Fibroblast of the conjunctiva (primary cell): ENCODE data around the gene SDF2L1.
A peak's percentile ranks its signal among the peaks of the same experiment; 100 is the strongest.
"Not testable (repeated sequence)": the region's sequence is repeated elsewhere in the genome, so short reads cannot be mapped to it uniquely, and the experiment has no call there.

Experiments
- DNase-seq: peaks from one replicate; pipeline ENCODE4 v3.0.0-alpha.2; 2010; ENCODE audit warnings: low read depth

Gene SDF2L1

DNA sequence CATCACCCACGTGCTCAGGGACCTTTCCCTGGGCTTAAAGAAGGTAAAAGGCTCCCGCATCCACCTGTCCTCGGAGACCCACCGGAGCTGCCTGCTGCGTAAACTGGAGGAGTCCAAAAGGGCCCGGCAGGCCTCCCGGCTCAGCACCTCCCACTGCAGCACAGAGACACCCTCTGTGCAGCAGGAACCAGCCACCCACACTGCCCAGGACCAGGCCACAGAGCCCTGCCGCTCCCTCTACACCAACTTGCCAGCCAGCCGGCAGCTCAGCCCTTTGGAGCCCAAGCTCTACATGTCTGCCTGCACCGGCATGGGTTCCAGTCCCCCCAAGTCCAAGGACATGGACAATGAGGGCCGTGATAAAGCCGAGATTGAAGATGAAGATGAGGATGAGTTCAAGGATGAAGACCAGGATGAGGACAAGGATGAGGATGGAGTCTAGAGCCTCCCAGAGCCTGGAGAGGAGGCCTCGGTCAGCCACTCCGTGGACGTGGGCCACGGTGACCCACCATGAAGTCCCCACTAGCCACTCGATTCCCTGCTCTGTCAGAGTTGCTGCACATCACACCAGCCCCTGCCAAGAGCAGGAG is 5.4 kb upstream of the SDF2L1 start:
- no peak for DNase-seq

DNA sequence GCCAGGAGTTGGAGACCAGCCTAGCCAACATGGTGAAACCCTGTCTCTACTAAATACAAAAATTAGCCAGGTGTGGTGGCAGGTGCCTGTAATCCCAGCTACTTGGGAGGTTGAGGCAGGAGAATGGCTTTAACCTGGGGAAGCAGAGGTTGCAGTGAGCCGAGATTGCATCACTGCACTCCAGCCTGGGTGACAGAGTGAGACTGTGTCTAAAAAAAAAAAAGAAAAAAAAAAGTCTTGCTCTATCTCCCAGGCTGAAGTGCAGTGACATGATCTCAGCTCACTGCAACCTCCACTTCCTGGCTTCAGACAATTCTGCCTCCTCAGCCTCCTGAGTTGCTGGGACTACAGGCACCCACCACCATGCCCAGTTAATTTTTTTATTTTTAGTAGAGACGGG is 4.7 kb upstream of the SDF2L1 start:
- not testable (repeated sequence) for DNase-seq

DNA sequence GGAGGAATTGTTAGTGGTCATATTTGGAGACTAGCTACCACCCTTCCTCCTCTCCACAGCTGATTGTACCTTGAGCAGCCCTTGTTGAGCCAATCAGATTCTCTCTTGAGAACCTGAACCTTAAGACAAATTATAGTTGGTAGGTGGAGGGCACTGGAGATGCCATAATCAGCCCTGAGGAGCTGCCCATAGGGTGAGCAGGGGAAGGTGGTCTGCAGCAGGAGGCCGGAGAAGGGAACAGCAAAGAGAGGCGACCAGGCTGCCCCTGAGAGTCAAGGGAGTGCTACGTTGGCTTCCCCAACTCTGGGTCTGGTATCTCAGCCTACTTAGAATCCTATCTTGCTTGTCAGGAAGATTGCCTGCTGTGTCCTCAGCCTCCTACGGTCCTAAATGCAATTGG is 2.7 kb upstream of the SDF2L1 start:
- no peak for DNase-seq

DNA sequence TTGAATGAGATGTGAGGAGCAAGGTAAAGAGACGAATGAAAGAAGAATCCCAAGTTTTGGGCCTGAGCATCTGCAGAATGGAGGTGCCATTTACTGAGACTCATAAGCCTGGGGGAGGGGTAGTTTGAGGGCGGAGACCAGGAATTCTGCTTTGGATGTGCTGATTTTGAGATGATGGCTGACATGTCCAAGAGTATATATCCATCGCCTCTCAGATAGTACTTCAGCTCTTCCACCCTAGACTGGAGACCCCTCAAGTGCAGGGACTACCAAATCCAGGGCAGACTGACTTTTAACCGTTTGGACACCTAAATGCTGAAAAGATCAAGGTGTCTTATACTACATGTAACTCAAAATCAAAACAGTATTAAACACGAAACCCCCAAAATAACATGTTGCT is 1.3 kb upstream of the SDF2L1 start:
- no peak for DNase-seq

DNA sequence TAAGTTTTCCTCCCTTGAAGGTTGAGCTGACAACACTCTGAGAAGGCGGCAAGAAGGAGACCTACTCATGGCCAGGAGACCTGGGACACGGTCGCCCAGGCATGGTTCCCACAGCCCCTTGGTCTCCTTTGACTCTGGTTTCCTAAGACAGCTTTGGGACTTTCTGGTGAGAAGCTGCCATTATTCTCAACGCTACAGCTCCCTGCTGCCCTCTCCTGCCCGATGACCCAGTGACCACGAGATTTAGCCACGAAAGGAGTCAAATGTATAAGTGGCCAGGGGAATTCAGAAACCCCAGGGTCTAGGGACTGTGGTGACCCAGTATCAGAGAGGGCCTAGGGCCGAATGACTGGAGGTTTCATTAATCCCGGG is 699 bp upstream of the SDF2L1 start:
- DNase-seq: no peak

DNA sequence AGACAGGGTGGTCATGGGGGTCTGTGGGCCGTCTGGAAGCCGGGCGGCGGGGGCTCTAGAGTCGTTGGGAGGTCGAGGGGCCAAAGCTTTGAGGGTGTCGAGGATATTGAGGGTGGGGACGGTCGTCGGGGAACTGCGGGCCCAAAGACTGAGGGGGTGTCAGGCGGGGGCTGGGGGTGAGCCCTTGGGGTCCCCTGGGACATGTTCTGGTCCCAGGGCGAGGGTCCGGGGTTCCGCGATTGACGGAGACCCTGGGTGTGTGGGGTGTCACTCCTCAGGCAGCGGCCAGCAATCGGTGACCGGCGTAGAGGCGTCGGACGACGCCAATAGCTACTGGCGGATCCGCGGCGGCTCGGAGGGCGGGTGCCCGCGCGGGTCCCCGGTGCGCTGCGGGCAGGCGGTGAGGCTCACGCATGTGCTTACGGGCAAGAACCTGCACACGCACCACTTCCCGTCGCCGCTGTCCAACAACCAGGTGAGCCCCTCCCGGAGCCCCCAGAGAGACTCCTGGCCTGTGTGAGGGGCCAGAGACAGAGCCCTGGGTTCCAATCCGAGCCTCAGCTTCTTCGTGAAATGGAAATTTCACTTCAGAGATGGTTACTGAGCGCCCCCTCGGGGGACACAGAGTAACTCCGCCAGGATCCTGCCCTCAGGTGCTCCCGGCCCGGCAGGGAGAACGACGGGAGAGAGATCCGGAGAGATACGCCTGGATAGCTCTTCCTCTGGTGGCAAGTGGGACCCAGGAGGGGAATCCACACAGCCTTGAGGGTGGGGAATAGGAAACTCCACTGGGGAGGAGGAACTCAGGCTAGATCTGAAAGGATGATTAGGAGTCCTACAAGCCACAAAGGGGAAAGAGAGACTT is 714 bp downstream of the SDF2L1 start:
- DNase-seq: no peak

DNA sequence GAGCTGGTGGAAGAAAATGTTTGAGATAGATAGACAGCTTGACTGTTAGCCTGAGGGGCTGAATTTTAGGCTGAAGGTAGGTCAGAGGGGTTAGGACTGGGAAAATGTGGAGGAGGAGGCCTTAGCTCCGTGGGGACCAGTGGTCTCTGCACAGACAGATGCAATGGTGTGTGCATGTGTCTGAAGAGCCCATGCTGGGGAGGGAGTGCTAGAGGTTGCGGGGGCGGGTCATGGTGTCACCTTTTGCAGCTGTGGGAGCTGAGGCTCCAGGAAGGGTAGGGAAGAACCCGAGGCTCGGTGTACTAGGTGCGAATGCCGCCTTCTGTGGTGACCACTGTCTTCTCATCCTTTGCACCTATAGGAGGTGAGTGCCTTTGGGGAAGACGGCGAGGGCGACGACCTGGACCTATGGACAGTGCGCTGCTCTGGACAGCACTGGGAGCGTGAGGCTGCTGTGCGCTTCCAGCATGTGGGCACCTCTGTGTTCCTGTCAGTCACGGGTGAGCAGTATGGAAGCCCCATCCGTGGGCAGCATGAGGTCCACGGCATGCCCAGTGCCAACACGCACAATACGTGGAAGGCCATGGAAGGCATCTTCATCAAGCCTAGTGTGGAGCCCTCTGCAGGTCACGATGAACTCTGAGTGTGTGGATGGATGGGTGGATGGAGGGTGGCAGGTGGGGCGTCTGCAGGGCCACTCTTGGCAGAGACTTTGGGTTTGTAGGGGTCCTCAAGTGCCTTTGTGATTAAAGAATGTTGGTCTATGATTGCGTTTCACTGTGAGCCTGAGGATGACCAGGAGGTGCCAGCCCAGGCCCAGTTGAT is 1.6 kb downstream of the SDF2L1 start:
- no peak for DNase-seq

DNA sequence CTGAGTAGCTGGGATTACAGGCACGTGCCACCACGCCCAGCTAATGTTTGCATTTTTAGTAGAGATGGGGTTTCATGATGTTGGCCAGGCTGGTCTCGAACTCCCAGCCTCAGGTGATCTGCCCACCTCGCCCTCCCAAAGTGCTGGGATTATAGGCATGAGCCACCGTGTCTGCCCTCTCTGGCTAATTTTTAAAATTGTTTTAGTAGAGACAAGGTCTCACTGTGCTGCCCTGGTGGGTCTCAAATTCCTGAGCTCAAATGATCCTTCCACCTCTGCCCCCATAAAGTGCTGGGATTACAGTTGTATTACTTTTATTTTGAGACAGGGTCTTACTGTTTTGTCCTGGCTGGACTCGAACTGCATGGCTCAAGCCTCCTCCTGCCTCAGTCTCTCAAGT is 3.4 kb downstream of the SDF2L1 start:
- not testable (repeated sequence) for DNase-seq

DNA sequence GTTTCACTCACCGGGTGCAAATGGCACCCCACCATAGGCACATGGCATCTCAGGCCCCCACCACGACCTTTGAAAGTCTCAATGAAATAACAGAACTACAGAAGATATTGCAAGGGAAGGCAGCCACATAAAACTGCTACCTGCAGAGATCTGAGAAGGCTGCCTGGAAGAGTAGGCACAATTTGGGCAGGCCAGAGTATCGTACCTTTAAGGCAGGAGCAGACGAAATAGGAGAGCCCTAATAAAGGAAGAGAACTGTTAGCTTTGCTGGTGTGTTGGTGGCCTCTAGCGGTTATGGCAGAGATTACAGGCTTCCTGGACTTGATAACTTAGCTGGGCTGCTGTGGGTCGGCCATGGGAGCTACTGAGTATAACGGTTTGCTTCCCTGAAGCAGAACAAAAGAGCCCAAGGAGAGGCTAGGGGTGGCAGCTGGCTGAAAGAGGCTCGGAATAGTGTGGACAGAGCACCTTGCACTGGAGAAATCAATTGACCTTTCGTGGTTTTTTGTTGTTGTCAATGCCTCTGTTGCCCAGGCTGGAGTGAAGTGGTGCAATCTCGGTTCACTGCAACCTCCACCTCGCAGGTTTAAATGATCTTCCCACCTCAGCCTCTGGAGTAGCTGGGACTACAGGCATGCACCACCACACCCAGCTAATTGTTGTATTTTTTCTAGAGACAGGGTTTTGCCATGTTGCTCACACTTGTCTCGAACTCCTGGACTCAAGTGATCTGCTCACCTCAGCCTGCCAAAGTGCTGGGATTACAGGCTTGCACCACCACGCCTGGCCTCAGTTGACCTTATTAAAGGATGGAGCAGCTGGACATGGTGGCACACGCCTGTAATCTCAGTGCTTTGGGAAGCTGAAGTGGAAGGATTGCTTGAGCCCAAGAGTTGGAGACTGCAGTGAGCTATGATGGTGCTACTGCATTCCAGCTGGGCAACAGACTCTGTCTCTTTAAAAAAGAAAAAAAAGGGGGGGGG is 4.8 kb downstream of the SDF2L1 start:
- DNase-seq: peak; percentile 76

DNA sequence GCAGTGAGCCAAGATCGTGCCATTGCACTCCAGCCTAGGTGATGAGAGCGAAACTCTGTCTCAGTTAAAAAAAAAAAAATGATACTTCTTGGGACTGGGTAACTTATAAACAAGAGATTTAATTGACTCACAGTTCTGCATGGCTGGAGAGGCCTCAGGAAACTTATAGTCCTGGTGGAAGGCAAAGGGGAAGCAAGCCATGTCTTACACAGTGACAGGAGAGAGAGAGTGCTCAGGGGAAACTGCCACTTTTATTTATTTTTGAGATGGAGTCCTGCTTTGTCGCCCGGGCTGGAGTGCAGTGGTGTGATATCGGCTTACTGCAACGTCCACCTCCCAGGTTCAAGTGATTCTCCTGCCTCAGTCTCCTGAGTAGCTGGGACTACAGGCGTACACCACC is 8.2 kb downstream of the SDF2L1 start:
- no peak for DNase-seq

DNA sequence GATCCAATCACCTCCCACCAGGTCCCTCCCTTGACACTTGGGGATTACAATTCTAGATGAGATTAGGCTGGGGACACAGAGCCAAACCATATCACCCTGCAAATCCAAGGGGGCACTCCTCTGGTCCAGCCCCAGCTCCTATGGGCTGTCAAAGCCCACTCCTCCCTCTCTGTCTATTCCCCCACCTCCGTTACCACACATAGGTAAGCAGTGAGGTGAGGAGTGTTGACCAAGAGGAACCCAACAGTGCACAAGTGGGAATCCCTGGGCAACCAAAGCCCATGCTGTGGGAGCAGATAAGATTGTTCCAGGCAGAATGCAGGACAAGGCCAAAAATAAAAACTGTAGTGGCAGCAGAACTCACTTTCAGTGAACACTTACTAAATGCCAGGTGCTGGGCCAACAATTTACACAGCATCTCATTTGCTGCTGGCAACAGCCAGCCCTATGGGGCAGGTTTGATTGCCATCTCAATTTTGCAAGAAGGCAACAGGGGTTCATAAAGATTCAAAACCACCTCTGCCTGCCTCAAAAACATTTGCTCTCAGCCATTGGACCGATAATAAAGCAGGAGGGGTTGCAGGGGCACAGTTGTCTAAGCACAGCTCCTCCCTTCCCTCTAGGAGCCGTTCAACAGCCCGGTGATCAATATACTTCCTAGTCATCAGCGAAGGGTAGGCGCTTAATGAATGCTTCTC is 8.9 kb downstream of the SDF2L1 start:
- no peak for DNase-seq

DNA sequence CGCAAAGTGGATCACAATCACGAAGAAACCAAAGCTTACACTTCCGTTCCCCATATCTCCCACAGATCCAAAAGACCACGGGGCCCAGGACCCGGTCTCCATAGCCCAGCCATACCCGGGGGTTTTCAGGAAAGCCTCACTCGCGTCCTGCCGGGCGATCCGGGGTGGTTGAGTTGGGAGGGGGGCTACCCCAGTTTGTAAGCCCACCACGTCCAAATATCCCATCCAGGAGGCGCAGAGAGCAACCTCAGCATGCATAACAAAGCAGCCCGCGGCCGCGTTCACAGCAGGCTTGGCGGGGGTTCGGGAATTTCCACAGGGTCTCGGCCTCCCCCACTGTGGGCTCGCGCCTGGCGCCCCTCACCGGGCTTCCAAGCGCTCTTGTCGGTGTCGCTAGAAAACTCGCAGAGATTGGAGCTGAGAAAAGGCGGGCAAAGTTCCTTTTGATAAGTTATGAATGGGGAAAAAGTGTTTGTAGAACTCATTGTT is 9.5 kb downstream of the SDF2L1 start:
- no peak for DNase-seq

DNA sequence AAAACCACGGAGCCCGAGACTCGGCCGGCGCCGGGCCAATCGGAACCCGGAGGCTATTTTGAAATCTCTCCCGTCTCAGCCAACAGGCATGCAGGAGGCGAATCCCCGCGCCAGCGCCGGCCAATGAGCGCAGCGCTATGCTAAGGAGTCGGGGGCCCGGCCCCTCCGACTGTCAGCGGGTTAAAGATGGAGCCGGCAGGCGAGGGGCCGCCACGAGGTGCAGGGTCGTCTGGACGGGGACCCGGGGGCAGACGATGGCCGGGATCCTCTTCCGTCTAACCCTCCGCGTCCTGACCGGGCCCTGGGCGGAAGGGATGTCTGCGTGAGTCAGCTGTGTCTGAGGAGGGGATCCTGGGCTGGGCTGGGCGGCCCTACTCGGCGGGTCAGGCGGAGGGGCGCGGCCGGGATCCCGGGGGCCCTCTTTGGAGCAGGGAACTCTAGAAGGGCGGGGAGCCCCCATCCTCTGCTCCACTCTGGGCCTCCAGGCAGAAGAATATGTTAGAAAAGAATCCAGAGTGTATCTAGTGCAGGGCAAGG is 10.0 kb downstream of the SDF2L1 start:
- peak; percentile 63 for DNase-seq

DNA sequence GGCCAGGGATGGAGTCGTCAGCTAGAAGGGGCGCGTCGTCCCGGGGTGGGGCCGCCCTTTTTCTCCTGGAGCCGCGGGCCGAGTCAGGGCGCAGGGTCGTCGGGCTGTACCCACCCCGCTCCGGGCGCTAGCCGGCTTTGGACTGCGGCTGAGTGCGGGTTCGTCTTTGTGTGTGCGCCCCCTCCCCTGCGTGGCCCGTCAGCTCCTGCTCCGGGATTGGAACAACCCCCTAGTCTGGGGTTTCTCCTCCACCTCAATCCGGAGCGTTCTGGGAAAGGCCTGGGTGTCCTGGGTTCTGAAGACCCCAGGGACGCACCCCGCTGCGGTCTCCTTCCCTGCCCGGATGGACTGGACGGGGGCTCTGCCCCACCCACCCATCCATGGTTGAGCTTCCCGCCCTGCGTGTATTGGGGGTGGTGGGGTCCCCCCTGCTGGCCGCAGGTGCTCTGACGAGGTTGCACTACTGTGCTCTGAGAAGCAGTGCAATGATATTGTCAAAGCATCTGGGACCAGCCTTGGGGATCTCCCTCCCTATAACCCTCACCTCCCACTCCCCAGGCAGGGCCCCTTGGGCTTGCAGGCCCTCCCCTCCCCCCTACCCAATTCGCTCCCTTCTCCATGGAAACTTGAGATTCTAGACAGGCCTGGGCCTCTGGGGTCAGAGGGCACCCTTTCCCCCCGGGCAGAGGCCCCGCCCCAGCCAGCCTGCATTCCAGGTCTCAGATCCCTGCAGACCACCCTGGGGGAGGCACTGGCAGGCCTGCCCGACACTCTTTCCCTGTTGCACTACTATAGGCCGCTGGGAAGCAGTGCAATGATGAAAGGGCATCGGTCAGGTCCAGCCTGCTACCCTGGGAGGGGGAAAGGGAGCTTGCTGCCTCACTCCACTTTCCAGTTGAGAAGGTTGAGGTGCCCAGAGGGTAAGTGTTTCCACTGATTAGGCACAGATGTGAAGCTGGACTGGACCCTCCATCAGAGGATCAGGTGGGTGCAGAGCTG is 10.7 kb downstream of the SDF2L1 start:
- DNase-seq: no peak

DNA sequence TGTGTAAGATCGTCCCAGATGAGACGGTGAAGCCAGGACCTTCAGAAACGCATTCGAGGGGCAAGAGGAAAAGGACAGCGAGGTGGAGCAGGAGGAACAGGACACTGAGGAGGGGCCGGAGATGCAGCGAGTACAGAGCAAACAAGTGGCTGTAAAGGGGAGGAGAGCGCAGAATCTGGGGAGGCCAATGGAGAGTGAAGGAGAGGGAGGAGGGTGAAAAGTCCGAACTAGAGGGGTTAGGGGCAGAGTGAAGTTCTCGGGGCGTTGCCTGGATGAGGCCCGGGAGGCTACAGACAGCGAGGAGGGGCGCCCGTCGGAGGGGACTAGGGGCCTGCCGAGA is 14.9 kb downstream of the SDF2L1 start:
- DNase-seq: no peak

DNA sequence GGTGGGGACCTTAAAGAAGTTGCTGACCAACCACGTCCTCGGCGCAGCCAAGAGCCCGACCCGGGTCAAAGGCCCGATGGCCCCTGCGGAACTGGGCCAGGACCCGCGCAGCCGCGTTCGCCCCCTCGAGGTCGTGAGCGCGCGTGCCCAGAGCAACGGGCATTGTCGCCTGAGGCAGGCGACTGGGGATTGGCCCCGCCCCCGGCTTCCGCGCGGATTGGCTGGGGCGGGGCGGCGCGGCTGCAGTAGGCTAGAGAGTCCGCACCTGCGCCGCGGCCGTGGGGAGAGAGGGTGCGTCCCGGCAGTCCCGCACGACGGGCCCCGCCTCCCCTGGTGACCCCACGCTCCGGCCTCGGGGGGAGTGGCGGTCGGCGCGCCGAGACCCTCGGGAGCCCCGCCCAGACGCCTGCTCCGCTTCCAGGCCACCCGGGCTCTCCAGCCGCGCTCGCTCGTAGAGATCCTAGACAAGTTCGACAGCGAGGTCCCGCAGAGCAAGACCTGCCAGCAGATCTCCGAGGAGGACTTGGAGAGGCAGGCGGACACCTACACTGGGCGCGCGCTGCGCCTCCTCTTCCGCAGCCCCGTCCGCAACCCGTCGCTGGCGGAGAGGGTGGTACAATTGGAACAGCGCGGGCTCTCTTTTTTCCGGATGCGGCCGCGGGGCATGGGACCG is 15.4 kb downstream of the SDF2L1 start:
- DNase-seq: peak; percentile 9

DNA sequence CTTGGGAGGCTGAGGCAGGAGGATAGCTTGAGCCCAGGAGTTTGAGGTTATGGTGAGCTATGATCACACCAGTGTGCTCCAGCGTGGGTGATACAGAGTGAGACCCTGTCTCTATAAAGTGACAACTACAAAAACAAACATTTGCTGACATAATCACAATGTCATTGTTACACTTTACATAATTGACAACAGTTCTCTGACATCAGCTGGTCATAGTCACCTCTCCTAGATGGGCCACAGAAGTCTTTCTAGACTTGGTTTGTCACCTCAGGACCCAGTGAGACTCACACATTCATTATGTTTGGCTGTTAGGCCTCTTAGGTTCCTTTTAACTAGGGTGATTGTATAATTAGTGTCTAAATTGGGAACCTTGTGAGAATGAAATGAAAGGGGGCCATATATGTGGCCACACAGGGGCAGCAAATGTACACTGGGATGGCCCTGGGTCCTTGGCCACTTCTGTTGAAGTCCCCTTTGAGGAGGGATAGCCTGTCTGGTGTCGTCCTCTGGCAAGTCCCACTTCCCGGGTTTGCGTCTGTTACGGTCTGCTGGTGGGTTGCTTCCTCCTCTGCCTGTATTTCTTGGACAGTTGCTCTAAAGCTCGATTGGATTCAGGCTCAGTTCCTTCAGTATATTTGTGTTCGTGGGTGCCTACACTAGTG is 17.9 kb downstream of the SDF2L1 start:
- DNase-seq: no peak

DNA sequence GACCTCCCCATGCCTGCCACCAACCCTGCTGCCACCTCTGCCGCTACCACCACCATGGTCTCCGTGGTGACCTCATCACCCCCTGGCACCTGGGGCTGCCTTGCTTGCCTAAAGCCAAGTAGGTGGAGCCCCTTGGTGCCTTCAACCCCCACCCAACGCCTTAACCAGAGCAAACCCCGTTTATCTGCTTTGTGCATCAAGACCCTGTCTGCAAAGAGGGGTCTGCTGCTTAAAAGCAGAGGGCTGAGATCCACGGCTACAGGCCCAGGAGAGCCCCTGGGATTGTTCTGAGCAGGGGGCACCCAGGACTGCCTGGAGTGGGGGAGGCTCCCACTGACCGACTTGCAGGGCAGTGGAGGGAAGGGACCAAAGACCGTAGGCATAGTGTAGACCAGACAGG is 18.8 kb downstream of the SDF2L1 start:
- DNase-seq: no peak
